Lower leg skin (tissue), 3 donors: ENCODE data around the gene SH3GLB2.

ENCODE experiments used
- POLR2A ChIP-seq, 2 donors: fragments of 450-650 bp; IDR thresholded peaks; one replicate each; pipeline ENCODE4 v1.6.1; 2016 to 2017; ENCODE audit warnings: antibody characterized with exemption in 2 of 2, mild to moderate bottlenecking in 1 of 2, moderate library complexity in 1 of 2
- TF ChIP-seq, protein P1 (sequence below), 3 donors: fragments of 450-650 bp; IDR thresholded peaks; one replicate each; pipeline ENCODE4 v1.5.1; 2016; ENCODE audit warnings: antibody characterized with exemption in 3 of 3, mild to moderate bottlenecking in 3 of 3, moderate library complexity in 2 of 3

DNA sequence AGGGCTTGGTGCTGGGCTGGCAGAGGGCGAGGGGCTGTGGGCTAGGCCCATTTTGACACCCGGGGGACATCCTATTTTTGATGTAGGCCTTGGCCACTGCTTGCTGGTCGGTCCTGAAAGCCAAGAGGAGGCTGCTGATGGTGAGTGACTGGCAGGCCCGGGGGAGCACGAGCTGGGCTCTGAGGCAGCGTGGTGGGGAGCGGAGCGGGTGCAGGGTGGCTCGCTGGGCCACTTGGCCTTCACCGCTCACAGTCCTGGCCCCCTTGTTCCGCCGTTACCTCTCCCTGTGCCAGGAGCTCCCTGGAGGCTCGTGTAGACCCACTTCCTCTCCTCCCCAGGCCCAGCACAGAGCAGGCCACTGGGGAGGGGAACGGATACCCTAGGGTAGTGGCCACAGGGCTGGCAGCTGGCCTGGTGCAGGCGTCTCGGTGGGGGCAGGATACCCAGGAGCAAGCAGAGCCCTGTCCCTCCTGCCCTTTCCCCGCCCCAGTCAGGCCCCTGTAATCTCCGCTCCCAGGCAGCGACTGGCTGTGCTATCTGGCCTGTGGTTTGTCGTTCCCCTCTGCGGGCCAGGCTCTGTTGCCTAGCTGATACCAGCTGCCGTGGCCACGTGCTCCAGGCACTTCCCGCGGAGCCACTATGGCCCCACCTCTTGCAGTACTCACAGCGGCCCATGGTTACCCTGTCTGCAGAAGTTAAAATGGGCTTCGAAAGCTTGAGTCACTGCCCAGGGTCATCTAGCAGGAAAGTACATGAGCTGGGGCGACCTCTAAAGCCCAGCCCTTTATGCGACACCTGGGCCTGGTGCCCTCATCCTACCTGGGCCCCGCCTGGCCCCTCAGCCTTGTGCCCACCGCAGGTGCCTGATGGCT, 41.1 kb upstream of the SH3GLB2 start:
- TF ChIP-seq, protein P1, sequence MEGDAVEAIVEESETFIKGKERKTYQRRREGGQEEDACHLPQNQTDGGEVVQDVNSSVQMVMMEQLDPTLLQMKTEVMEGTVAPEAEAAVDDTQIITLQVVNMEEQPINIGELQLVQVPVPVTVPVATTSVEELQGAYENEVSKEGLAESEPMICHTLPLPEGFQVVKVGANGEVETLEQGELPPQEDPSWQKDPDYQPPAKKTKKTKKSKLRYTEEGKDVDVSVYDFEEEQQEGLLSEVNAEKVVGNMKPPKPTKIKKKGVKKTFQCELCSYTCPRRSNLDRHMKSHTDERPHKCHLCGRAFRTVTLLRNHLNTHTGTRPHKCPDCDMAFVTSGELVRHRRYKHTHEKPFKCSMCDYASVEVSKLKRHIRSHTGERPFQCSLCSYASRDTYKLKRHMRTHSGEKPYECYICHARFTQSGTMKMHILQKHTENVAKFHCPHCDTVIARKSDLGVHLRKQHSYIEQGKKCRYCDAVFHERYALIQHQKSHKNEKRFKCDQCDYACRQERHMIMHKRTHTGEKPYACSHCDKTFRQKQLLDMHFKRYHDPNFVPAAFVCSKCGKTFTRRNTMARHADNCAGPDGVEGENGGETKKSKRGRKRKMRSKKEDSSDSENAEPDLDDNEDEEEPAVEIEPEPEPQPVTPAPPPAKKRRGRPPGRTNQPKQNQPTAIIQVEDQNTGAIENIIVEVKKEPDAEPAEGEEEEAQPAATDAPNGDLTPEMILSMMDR (IDR thresholded peaks at IDR 0.05) = no peak
- no peak for TF ChIP-seq POLR2A (IDR thresholded peaks at IDR 0.05)
